GM12891 (cell line): ENCODE measurements around the gene TNRC6A.

Experiments
- POLR2A ChIP-seq: IDR thresholded peaks from 2 replicates; pipeline ENCODE4 v1.6.1; 2011; ENCODE audit warnings: low read depth, low read length, control low read depth
- POLR2AphosphoS5 ChIP-seq: IDR thresholded peaks from 2 replicates; pipeline ENCODE4 v1.6.1; 2011; ENCODE audit warnings: low read depth, low read length, control low read depth
- TAF1 ChIP-seq: IDR thresholded peaks from 2 replicates; pipeline ENCODE4 v1.6.1; 2011; ENCODE audit warnings: low read depth, low read length, control low read depth

DNA sequence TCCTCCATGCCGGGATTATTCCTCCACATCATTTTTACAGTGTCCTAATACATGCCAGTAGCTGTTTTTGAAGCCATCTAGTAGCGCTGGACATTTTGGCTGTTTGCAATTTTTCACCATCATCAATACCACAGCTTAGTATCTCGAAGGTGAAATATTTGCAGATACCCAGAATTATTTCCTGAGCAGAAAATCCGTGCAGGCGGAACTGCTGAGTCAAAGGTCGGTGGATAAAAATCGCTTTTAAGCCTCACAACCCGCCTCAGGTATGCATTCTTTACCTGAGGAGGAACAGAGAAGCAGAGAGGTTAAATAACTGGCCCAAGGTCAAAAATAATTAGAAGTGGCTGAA, 584 bp upstream of the TNRC6A start:
- TF ChIP-seq POLR2AphosphoS5 (no peak), POLR2A (no peak), TAF1 (no peak)
